AG09319 (cell line): ENCODE data around the gene NR2F1.

Source experiments
- DNase-seq: peaks from one replicate; pipeline ENCODE4 v3.0.0-alpha.2; 2010; ENCODE audit warnings: low read depth; ENCODE audit errors: extremely low read depth
- CTCF ChIP-seq: IDR thresholded peaks from 2 replicates; pipeline ENCODE4 v1.5.1; 2011; ENCODE audit warnings: low read depth, mild to moderate bottlenecking, inconsistent platforms, low read length, moderate library complexity

The NR2F1 gene

GRCh38 chr5:93642526-93642925 lies 59.5 kb downstream of the NR2F1 start:
- no peak for DNase-seq

More at GRCh38 chr5:93642526-93642925, 59.5 kb downstream of the NR2F1 start:
- TF ChIP-seq CTCF, result no peak
